ENCODE data around the gene CLDN1. TPM values are rescaled to one million over a fixed set of nuclear protein-coding genes. Genes with fewer than 3 reads are reported as not detected.

CLDN1 gene, protein sequence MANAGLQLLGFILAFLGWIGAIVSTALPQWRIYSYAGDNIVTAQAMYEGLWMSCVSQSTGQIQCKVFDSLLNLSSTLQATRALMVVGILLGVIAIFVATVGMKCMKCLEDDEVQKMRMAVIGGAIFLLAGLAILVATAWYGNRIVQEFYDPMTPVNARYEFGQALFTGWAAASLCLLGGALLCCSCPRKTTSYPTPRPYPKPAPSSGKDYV
- total RNA-seq (2014; rRNA removed; shearing (Covaris generic)) = 0.62 and 0.67 TPM in 2 replicates

DNA sequence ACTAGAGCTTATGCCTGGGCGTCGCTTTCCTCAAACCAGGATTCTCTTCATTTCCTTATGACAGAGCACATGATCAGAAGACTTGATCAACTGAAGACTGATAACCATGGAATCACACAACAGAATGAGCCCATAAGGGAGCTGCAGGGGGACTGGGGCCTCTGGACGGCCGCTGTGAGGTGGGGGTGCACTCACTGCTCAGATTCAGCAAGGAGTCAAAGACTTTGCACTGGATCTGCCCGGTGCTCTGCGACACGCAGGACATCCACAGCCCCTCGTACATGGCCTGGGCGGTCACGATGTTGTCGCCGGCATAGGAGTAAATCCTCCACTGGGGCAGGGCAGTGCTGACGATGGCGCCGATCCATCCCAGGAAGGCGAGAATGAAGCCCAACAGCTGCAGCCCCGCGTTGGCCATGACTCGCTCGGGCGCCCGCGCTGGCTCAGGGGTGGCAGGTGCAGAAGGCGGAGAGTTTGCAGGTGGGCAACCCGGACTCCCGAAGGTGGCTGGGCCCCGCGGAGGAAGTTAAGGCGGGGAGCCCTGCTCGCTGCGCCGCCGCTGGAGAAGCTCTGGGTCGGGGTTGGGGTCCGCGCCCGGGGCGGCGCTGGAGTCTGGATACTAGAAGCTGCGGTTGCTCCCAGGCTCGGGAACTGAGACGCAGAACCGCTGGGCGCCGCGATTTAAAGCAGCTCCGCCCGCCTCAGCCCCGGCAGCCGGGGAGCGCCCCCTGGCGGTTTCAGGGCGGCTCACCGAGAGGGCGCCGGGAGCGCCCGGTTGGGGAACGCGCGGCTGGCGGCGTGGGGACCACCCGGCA lies at the start of gene CLDN1:
Gene CLDN1 (minus strand): TSS at position 658 of the 815 bp plus-strand sequence. CDS start 240 bp downstream, at position 418.
- peak; percentile 91 for DNase-seq
- Histone ChIP-seq H3K36me3 (replicated peaks; ENCODE audit: control insufficient read depth, insufficient read depth, low read length) (no peaks in the 10 kb centered on the region), H3K27me3 (ENCODE audit: control insufficient read depth, insufficient read depth, low read length) (peaks cover 18% of the 10 kb centered on the region), H3K4me3 (ENCODE audit: insufficient read depth, low read depth, low read length) (peak within 1 kb of the TSS; percentile 61)

DNA sequence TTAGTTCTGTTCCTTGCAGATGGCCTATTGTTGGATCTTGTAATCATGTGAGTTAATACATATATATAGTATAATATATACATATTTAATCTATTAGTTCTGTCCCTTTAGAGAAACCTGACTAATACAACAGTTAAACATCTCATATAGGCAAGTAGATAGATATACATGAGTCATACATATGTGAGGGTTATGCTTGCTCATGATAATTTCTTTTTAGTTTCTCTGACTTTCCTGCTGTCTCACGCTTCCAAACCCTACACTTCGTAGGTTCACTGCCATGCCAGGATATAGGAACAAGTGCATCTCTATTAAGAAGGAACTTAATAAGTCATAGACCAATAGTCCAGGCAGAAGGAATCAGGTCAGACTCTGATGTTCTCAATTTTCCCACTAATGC lies 48.9 kb upstream of the CLDN1 start:
- Histone ChIP-seq H3K4me3 (ENCODE audit: insufficient read depth, low read depth, low read length) (no peak overlapping the region), H3K27me3 (ENCODE audit: control insufficient read depth, insufficient read depth, low read length) (no peaks in the 10 kb centered on the region), H3K36me3 (replicated peaks; ENCODE audit: control insufficient read depth, insufficient read depth, low read length) (no peaks in the 10 kb centered on the region)
- DNase-seq = no peak

DNA sequence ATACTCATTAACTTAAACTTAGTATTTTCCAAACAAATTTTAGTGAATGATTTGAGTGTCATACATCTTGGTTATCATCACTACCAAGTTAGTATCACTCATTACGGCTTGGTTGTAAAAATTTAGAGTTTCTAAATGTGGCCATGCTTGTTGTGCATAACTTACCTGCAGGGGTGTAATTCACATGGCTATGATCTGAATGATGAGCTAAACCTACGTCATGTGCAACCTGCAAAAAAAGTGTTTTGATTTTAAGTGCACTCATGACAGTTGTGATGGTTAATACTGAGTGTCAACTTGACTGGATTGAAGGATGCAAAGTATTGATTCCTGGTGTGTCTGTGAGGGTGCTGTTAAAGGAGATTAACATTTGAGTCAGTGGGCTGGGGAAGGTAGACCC lies 48.1 kb upstream of the CLDN1 start:
- H3K27me3 ChIP-seq (ENCODE audit: control insufficient read depth, insufficient read depth, low read length) = no peaks in the 10 kb centered on the region
- no peak overlapping the region for H3K4me3 ChIP-seq (ENCODE audit: insufficient read depth, low read depth, low read length)
- no peaks in the 10 kb centered on the region for H3K36me3 ChIP-seq (replicated peaks; ENCODE audit: control insufficient read depth, insufficient read depth, low read length)
- no peak for DNase-seq

DNA sequence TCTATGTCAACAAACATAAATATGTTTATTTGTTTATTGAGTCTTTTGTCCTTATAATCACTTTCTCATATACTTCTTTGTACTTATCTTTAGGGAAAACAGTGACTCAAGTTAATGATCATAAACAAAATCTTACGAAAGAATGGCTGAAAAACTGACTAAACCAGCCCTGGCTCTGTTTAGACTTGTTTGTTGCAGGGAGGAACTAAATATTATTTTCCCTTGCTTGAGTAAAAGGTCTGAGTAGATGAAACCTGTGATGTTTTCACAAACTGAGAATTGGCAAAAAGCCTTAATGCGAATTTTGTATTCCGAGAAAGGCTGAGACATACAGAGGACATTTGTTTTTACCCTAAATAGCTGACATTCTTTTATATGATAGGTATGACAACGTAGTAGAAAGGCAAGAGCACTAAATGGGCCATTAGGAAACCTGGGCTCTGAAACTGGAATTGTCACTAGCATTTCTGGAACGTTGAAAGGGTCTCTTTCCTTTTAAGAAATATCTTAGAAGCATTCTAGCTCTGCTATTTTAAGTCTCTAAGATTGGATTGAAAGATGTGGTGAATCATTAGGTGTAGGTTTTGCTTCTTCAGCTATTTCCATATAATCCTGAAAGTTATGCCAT lies 47.5 kb upstream of the CLDN1 start:
- Histone ChIP-seq H3K36me3 (replicated peaks; ENCODE audit: control insufficient read depth, insufficient read depth, low read length) (no peaks in the 10 kb centered on the region), H3K4me3 (ENCODE audit: insufficient read depth, low read depth, low read length) (no peak overlapping the region), H3K27me3 (ENCODE audit: control insufficient read depth, insufficient read depth, low read length) (no peaks in the 10 kb centered on the region)
- no peak for DNase-seq

DNA sequence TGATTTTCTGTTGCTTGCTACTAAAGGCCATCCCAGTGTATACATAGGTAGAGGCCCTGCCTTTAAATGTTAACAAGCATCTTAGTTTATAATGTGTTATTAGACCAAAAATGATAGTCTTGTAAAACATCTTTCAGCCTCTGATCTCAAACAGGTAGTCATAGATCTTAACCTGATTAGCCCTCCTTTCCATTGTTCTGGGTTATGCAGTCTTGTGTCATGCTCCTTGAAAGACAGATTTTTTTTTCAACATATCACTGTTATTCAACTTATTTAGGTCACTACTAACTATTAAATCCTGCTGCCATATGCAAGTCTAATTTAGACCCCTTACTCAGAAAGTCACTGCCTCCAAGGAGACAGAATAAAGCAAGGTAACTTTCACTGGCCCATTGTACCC lies 46.6 kb upstream of the CLDN1 start:
- H3K27me3 ChIP-seq (ENCODE audit: control insufficient read depth, insufficient read depth, low read length) = no peaks in the 10 kb centered on the region
- no peak overlapping the region for H3K4me3 ChIP-seq (ENCODE audit: insufficient read depth, low read depth, low read length)
- no peak for DNase-seq
- H3K36me3 ChIP-seq (replicated peaks; ENCODE audit: control insufficient read depth, insufficient read depth, low read length) = no peaks in the 10 kb centered on the region

DNA sequence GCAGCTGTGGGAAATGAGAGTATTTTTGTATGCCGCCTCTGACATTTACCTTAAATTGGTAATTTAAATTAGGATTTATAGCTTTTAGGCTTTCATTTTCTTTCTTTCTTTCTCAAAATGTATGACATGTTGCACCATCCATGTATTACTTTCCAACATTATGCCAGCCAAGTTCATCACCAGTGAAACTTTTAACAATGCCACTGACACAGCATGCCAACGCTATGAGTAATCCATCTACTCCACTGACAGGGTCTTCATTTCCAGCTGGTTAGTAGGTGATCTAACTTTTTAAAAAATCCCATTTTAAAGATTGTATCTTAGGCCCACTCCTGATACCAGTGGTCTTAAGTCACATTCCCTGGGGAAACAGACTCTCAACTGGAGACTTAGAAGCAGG lies 43.9 kb upstream of the CLDN1 start:
- Histone ChIP-seq H3K36me3 (replicated peaks; ENCODE audit: control insufficient read depth, insufficient read depth, low read length) (no peaks in the 10 kb centered on the region), H3K4me3 (ENCODE audit: insufficient read depth, low read depth, low read length) (no peak overlapping the region), H3K27me3 (ENCODE audit: control insufficient read depth, insufficient read depth, low read length) (no peaks in the 10 kb centered on the region)
- no peak for DNase-seq

DNA sequence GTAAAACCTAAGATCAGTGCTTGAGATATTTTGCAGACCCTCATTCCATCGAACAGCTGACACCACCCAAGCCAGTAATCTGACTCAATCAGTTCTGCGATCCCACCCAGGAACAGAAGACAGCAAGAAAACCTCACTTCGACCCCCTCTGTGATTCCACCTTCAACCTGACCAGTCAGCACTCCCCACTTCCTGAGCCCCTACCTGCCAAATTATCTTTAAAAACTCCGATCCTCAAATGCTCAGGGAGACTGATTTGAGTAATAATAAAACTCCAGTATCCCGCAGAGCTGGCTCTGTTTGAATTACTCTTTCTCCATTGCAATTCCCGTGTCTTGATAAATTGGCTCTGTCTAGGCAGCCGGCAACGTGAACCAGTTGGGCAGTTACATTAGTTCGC lies 40.0 kb upstream of the CLDN1 start:
- DNase-seq = no peak
- Histone ChIP-seq H3K4me3 (ENCODE audit: insufficient read depth, low read depth, low read length) (no peak overlapping the region), H3K36me3 (replicated peaks; ENCODE audit: control insufficient read depth, insufficient read depth, low read length) (no peaks in the 10 kb centered on the region), H3K27me3 (ENCODE audit: control insufficient read depth, insufficient read depth, low read length) (no peaks in the 10 kb centered on the region)

DNA sequence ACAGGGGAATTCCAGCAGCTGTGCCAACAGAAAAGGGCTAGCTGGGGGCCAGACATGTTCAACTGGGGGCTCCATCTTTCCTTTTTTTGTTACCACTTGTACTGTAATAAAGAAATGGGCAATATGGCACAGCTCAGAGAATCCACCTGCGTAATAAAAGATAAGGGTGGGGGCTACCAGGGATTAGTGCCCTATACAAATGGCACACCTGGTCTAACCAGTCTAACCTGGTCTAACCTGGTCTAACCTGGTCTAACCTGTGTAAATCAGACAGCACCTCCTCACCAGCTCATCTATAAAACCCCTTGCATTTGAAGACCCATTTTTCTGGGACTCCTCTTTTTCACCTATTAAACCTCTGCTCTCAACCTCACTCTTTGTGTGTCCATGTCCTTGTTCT lies 39.5 kb upstream of the CLDN1 start:
- no peak overlapping the region for H3K4me3 ChIP-seq (ENCODE audit: insufficient read depth, low read depth, low read length)
- H3K36me3 ChIP-seq (replicated peaks; ENCODE audit: control insufficient read depth, insufficient read depth, low read length) = no peaks in the 10 kb centered on the region
- DNase-seq = no peak
- H3K27me3 ChIP-seq (ENCODE audit: control insufficient read depth, insufficient read depth, low read length) = no peaks in the 10 kb centered on the region

DNA sequence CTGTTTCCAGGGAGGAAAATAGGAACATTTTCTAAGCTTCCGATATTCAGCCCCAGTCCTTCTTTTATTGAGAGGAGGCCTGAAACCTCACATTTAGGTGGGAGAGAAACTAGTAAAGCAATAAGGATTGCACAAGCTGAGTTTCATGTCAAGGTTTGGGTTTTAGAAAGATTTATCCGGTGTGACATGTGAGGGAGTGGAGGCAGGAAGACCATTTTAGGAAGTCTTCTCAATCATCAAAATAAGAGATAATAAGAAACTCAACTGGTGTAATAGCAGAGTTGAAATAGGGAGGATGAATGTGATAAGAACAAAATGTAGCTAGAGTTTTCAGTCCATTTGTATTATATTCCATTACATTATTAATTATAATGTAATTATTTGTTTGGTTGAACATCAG lies 38.0 kb upstream of the CLDN1 start:
- no peak for DNase-seq
- Histone ChIP-seq H3K36me3 (replicated peaks; ENCODE audit: control insufficient read depth, insufficient read depth, low read length) (no peaks in the 10 kb centered on the region), H3K4me3 (ENCODE audit: insufficient read depth, low read depth, low read length) (no peak overlapping the region), H3K27me3 (ENCODE audit: control insufficient read depth, insufficient read depth, low read length) (no peaks in the 10 kb centered on the region)

DNA sequence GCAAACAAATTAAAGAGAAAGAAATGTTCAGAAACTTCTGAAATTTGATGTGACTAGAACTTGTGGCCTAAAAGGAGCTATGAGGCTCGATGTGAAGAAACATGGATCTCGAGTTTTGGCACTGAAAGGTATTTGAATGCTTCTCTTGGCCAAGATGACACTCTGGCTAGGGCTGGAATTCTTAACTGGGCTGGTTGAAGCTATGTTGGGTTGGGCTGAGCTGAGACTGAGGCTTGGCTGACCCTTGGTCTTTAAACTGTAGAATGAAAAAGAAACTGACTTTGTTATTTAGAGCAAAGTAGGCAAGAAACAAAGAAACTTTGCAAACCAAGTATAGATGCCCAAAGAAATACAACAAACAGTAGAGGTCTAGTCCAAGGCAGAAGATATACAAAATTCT lies 37.6 kb upstream of the CLDN1 start:
- no peak for DNase-seq
- H3K27me3 ChIP-seq (ENCODE audit: control insufficient read depth, insufficient read depth, low read length) = no peaks in the 10 kb centered on the region
- H3K36me3 ChIP-seq (replicated peaks; ENCODE audit: control insufficient read depth, insufficient read depth, low read length) = no peaks in the 10 kb centered on the region
- H3K4me3 ChIP-seq (ENCODE audit: insufficient read depth, low read depth, low read length) = no peak overlapping the region

DNA sequence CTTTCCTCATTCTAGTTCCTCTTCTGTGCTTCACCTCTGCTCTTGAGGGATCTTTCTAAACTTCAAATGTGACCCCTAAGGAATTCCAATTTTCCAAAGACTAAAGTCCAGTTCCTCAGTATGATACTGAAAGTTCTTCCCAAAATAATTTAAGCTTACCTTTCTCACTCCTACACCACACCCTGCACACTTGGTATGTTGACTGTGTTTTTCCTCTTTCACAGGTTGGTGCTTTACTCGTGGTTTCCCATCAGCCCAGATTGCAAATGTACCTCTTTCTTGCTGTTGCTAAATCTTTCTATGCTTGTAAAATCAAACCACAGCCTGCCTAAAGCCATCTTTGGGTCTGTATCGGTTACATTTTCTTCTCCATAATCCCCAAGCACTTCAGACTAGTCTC lies 35.2 kb upstream of the CLDN1 start:
- no peak for DNase-seq
- Histone ChIP-seq H3K4me3 (ENCODE audit: insufficient read depth, low read depth, low read length) (no peak overlapping the region), H3K27me3 (ENCODE audit: control insufficient read depth, insufficient read depth, low read length) (no peaks in the 10 kb centered on the region), H3K36me3 (replicated peaks; ENCODE audit: control insufficient read depth, insufficient read depth, low read length) (no peaks in the 10 kb centered on the region)

DNA sequence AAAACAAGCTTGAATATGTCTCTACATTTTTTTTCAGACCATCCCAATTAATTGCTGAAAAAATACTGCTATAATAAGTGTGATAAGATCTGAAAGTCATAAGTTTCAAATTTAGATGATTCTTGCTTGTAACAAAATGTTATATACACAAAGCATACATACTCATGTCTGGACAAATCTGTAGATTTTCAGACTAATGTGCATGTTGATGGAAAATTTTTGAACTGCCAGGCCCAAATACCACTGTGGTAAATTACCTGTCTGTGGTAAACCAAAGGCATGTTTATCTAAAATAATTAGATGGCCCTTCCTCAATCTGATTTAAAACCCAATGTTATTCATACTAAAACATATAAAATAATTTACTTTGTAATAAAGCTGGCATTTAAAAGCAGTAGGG lies 34.0 kb upstream of the CLDN1 start:
- H3K4me3 ChIP-seq (ENCODE audit: insufficient read depth, low read depth, low read length) = no peak overlapping the region
- no peaks in the 10 kb centered on the region for H3K27me3 ChIP-seq (ENCODE audit: control insufficient read depth, insufficient read depth, low read length)
- no peaks in the 10 kb centered on the region for H3K36me3 ChIP-seq (replicated peaks; ENCODE audit: control insufficient read depth, insufficient read depth, low read length)
- DNase-seq = no peak

DNA sequence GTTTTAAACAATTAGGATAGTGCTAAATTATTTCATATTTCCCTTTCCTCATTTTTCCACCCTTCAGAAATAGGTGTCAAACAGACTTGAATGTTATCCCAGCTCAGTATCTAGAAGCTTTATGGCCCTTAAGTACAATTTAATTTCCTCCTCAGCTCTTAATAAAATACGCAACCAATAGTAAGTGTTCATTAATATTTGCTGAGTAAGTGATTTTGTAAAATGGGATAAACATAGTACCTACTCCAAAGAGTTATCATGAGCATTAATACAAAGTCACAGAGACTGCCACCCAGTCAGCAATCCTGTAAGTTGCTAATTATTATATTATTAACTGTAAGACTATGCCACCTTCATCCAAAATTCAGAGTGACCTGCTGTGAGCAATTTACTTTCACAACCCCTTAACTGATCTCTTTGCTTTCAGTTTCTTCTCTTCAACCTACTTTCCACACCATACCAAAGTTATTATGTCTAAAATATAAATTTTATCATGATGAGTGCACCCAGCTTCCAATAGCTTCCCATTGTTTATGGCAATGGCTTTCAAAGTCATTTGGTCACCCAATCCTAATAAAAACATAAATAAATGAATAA lies 30.7 kb upstream of the CLDN1 start:
- DNase-seq = no peak
- H3K4me3 ChIP-seq (ENCODE audit: insufficient read depth, low read depth, low read length) = no peak overlapping the region
- H3K27me3 ChIP-seq (ENCODE audit: control insufficient read depth, insufficient read depth, low read length) = no peaks in the 10 kb centered on the region
- no peaks in the 10 kb centered on the region for H3K36me3 ChIP-seq (replicated peaks; ENCODE audit: control insufficient read depth, insufficient read depth, low read length)

DNA sequence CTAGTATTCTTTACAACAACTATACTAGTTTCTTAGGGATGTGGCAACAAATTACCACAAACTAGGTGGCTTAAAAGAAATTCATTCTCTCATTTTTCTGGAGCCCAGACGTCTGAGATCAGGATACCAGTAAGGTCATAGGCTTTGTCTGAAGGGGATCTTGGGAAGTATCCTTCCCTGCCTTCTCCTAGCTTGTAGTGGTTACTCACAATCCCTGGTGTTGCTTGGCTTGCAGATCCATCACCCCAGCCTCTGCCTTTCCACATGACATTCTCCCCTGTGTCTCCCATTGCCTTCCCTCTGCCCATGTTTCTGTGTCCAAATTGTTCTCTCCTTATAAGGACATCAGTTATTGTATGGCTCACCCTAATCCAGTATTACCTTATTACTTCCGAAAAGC lies 24.3 kb upstream of the CLDN1 start:
- Histone ChIP-seq H3K36me3 (replicated peaks; ENCODE audit: control insufficient read depth, insufficient read depth, low read length) (no peaks in the 10 kb centered on the region), H3K27me3 (ENCODE audit: control insufficient read depth, insufficient read depth, low read length) (no peaks in the 10 kb centered on the region), H3K4me3 (ENCODE audit: insufficient read depth, low read depth, low read length) (no peak overlapping the region)
- no peak for DNase-seq

DNA sequence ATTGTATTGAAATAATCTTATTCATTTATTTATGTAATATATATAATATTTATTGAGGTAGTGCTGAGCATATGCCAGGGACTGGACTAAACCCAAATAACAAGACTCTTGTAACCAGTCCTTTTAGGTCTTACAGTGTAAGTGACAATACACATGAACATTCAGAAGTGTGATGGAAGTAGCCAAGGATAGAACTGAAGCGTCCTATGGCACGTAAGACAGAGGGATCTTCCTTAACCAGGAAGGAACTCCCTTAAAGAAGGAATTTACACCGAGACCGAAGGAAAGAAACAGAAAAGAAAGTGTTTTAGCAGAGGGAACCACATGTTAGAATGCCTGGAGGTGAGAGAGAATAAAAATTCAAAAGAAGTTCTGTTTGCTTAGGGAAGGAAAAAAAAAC lies 23.6 kb upstream of the CLDN1 start:
- Histone ChIP-seq H3K36me3 (replicated peaks; ENCODE audit: control insufficient read depth, insufficient read depth, low read length) (no peaks in the 10 kb centered on the region), H3K4me3 (ENCODE audit: insufficient read depth, low read depth, low read length) (no peak overlapping the region), H3K27me3 (ENCODE audit: control insufficient read depth, insufficient read depth, low read length) (no peaks in the 10 kb centered on the region)
- no peak for DNase-seq

All from H7 (cell line).